GM12892 (cell line): ENCODE measurements around the gene BTG4.

Experiments used
- POLR2A ChIP-seq: IDR thresholded peaks from 2 replicates; pipeline ENCODE4 v1.6.1; 2011; ENCODE audit warnings: low read depth, low read length, control low read depth
- POLR2AphosphoS5 ChIP-seq: IDR thresholded peaks from 2 replicates; pipeline ENCODE4 v1.6.1; 2011; ENCODE audit warnings: low read depth, low read length, control low read depth
- TAF1 ChIP-seq: IDR thresholded peaks from 2 replicates; pipeline ENCODE4 v1.6.1; 2011; ENCODE audit warnings: low read depth, mild to moderate bottlenecking, control low read depth, low read length, borderline replicate concordance

DNA sequence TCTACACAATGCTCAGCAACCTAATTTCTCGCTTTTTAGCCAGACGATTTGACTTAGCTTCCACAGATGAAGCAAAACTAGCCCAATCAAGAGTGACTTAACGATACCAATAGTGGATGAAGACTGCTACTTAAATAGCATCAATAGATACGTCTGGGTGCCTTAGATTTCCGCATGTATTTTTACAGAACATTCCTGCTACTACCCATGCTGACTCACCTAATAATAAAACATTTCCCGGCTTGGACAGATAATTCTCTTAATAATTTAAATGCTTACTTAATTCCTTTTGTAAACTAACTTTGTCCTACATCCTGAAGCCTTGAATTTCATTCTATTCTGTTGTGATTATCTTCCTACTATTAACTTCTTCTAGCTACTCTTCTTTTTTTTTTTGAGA is 23.1 kb upstream of the BTG4 start:
- TF ChIP-seq POLR2AphosphoS5 (no peak), POLR2A (no peak), TAF1 (no peak)
